B cell (primary cell): ENCODE results near the gene MT1G. TPM values are rescaled to one million over a fixed set of nuclear protein-coding genes. Genes with fewer than 3 reads are reported as not detected.

Source experiments
- ATAC-seq: fragments of 200-7000 bp; cut with Tn5 transposase; one replicate; pipeline ENCODE4 v1.10.0; 2021; ENCODE audit warnings: low read depth, mild to moderate bottlenecking, moderate number of reproducible peaks, moderate library complexity
- CTCF ChIA-PET: fragments of 350-600 bp; sonication (Branson Sonifier 250); formaldehyde crosslinking; loops from one replicate; lab custom pipeline; 2021; ENCODE audit warnings: antibody characterized with exemption, inconsistent platforms; lab: Charles Lee
- POLR2A ChIA-PET: fragments of 350-600 bp; sonication (Branson Sonifier 250); formaldehyde crosslinking; loops from one replicate; lab custom pipeline; 2021; ENCODE audit warnings: antibody characterized with exemption; lab: Charles Lee
- DNase-seq: peaks from one replicate; pipeline ENCODE4 v3.0.0; 2013
- H2AFZ ChIP-seq: 2 replicates; pipeline ENCODE4 v1.6.1; 2012; ENCODE audit warnings: mild to moderate bottlenecking, low read depth, low read length; ENCODE audit not compliant: insufficient read depth, poor library complexity, severe bottlenecking
- H3K27ac ChIP-seq, 2 donors: 1 replicate in 1 of 2; 2 replicates in 1 of 2; pipeline ENCODE4 v1.5.1; 2012 to 2013; ENCODE audit warnings: low read length in 2 of 2, mild to moderate bottlenecking in 2 of 2, moderate library complexity in 1 of 2
- H3K27me3 ChIP-seq, 4 experiments: fragments of 200-600 bp in 1 of 4; sonication (generic) in 1 of 4; replicated peaks in 1 of 4; 1 replicate in 2 of 4; 2 replicates in 2 of 4; pipeline versions ENCODE4 v1.6.1 to v1.7.0; 2013 to 2016; ENCODE audit warnings: low read length in 3 of 4, mild to moderate bottlenecking in 2 of 4, mixed read lengths in 1 of 4, moderate library complexity in 1 of 4; ENCODE audit not compliant: insufficient read depth in 4 of 4, control insufficient read depth in 3 of 4; ENCODE audit errors: control extremely low read depth in 1 of 4
- H3K36me3 ChIP-seq, 2 experiments: replicated peaks in 1 of 2; 1 replicate in 1 of 2; 2 replicates in 1 of 2; pipeline versions ENCODE4 v1.6.1 to v1.7.1; 2013; ENCODE audit warnings: low read length in 1 of 2; ENCODE audit not compliant: insufficient read depth in 2 of 2, control insufficient read depth in 1 of 2; ENCODE audit errors: control extremely low read depth in 1 of 2, extremely low read depth in 1 of 2
- H3K4me1 ChIP-seq, 2 donors: fragments of 200-600 bp in 1 of 2; sonication (generic) in 1 of 2; 1 replicate in 1 of 2; 2 replicates in 1 of 2; pipeline versions ENCODE4 v1.5.1 to v1.6.1; 2013 to 2017; ENCODE audit warnings: low read length in 2 of 2; ENCODE audit not compliant: control insufficient read depth in 2 of 2, insufficient read depth in 2 of 2
- H3K4me2 ChIP-seq: replicated peaks from 2 replicates; pipeline ENCODE3; 2012; ENCODE audit warnings: mild to moderate bottlenecking, low read depth, low read length; ENCODE audit not compliant: poor library complexity, severe bottlenecking
- H3K4me3 ChIP-seq, 5 experiments: fragments of 200-600 bp in 1 of 5; sonication (generic) in 1 of 5; 1 replicate in 3 of 5; 2 replicates in 2 of 5; pipeline versions ENCODE4 v1.5.1 to v1.7.0; 2011 to 2016; ENCODE audit warnings: low read length in 4 of 5, mild to moderate bottlenecking in 4 of 5, low read depth in 2 of 5, control low read depth in 1 of 5, moderate library complexity in 1 of 5; ENCODE audit not compliant: insufficient read depth in 1 of 5; ENCODE audit errors: control extremely low read depth in 1 of 5, extremely low read depth in 1 of 5
- H3K79me2 ChIP-seq: fragments of 200-600 bp; sonication (generic); one replicate; pipeline ENCODE4 v1.6.0; 2016; ENCODE audit warnings: low read length; ENCODE audit not compliant: control insufficient read depth, insufficient read depth
- H3K9ac ChIP-seq: fragments of 200-600 bp; sonication (generic); 2 replicates; pipeline ENCODE4 v1.6.1; 2017; ENCODE audit warnings: mild to moderate bottlenecking, low read length, moderate library complexity
- H3K9me3 ChIP-seq, 3 donors: one replicate each; pipeline versions ENCODE4 v1.6.1 to v1.7.1; 2013; ENCODE audit warnings: low read length in 2 of 3; ENCODE audit not compliant: control insufficient read depth in 2 of 3, insufficient read depth in 1 of 3; ENCODE audit errors: control extremely low read depth in 1 of 3
- H4K20me1 ChIP-seq: 2 replicates; pipeline ENCODE4 v1.6.0; 2012; ENCODE audit warnings: mild to moderate bottlenecking, low read length; ENCODE audit not compliant: insufficient read depth, control insufficient read depth, poor library complexity, severe bottlenecking
- H3K27ac Mint-ChIP-seq: one replicate; pipeline ENCODE4 v1.8.0; 2021; ENCODE audit warnings: mixed read lengths
- H3K27me3 Mint-ChIP-seq: one replicate; pipeline ENCODE4 v1.8.0; 2021; ENCODE audit warnings: mixed read lengths
- H3K4me1 Mint-ChIP-seq: one replicate; pipeline ENCODE4 v1.8.0; 2021; ENCODE audit warnings: mixed read lengths
- H3K4me3 Mint-ChIP-seq: one replicate; pipeline ENCODE4 v1.8.0; 2021; ENCODE audit warnings: mixed read lengths
- H3K9me3 Mint-ChIP-seq: one replicate; pipeline ENCODE4 v1.8.0; 2022; ENCODE audit warnings: mixed read lengths; ENCODE audit not compliant: insufficient read depth
- CTCF ChIP-seq: fragments of 200-600 bp; IDR thresholded peaks from one replicate; pipeline ENCODE4 v1.8.0; 2022; ENCODE audit warnings: antibody characterized with exemption, mild to moderate bottlenecking
- EZH2 ChIP-seq: IDR thresholded peaks from 2 replicates; pipeline ENCODE4 v1.6.1; 2012; ENCODE audit warnings: borderline replicate concordance, low read depth, mild to moderate bottlenecking, moderate library complexity, low read length; ENCODE audit not compliant: insufficient read depth, poor library complexity, severe bottlenecking
- WGBS: methylation state at CpG from one replicate; pipeline ENCODE4 v1.1.5; 2013; ENCODE audit warnings: missing lambda C conversion rate; ENCODE audit not compliant: insufficient coverage; 5-methylcytosine and 5-hydroxymethylcytosine counted together
- intact Hi-C: fragments of 100-400 bp; cut with micrococcal nuclease; formaldehyde crosslinking; loops from one replicate; pipeline ENCODE4 v1.10.0; 2022
- polyA plus RNA-seq: library from polyadenylated mRNA; depleted of rRNA; stranded (reverse); fragments of >200 nt; gene quantifications from 2 replicates; pipeline ENCODE4 v1.2.3, GENCODE V29; 2012
- total RNA-seq, 2 donors: library from RNA; stranded (reverse); fragments of 120-200 nt in 1 of 2; gene quantifications; 1 replicate in 1 of 2; 2 replicates in 1 of 2; pipeline versions ENCODE4 v1.2.3 to v1.2.4, GENCODE V29; 2013 to 2022

MT1G gene
- total and polyA plus RNA-seq, 2 donors (not counting 1 experiment from before 2014, with no cell fraction given), result not detected

GRCh38 chr16:56651586-56651985, 16.3 kb downstream of the MT1G start, which contains the start of gene MT1B:
Gene MT1B, plus strand, starts transcription at chr16:56651886. Its CDS starts 68 bp downstream, at chr16:56651954.
- peaks cover 13% of the 10 kb centered on the region for H3K4me1 Mint-ChIP-seq
- no peak within 1 kb of the TSS for H3K4me3 ChIP-seq
- no peak within 1 kb of the TSS for H3K4me3 Mint-ChIP-seq
- DNase-seq, result no peak
- peaks cover 0 to 23% (median 6%) of the 10 kb centered on the region in 4 experiments for H3K27me3 ChIP-seq
- no peak within 1 kb of the TSS for H3K9ac ChIP-seq
- peaks cover 4 to 19% of the 10 kb centered on the region in 2 donors for H3K4me1 ChIP-seq
- no peaks in the 10 kb centered on the region for H3K9me3 Mint-ChIP-seq
- no peaks in the 10 kb centered on the region for H3K9me3 ChIP-seq
- intact Hi-C loops, result no loop called here
- H4K20me1 ChIP-seq, result no peaks in the 10 kb centered on the region
- no peak for TF ChIP-seq EZH2
- TF ChIP-seq CTCF, result no peak
- no peak within 1 kb of the TSS for H3K4me2 ChIP-seq
- H3K79me2 ChIP-seq, result no peaks in the 10 kb centered on the region
- no peak within 1 kb of the TSS for H3K27ac ChIP-seq
- 85% methylated on average over 7 of the region's 7 CpGs for WGBS
- POLR2A ChIA-PET, result no interaction called here
- ATAC-seq, result no peak
- H2AFZ ChIP-seq, result no peak within 1 kb of the TSS
- CTCF ChIA-PET, result interaction anchor here (2.8 kb wide), 1 partner anchor 8 kb away, joined by 8 read pairs; no protein-coding TSS in a partner anchor
- no peak within 1 kb of the TSS for H3K27ac Mint-ChIP-seq
- H3K36me3 ChIP-seq, result no peaks in the 10 kb centered on the region
- peaks cover 24% of the 10 kb centered on the region for H3K27me3 Mint-ChIP-seq

DNA sequence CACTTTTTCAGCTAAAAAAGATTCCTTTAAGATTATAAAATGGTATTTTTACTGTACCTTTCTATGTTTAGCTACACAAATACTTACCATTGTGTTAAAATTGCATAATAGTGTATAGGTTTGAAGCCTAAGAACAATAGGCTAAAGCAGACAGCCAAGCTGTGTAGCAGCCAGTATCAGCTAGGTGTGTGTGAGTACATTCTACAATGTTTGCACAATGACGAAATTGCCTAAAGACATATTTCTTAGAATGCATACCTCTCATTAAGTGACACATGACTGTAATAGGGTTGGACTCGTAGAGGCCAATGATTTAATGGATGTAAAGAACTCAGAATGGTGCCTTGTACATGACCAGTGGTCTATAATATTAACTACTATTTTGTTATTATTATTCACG, 18.0 kb downstream of the MT1G start:
- no peak overlapping the region for H3K4me3 Mint-ChIP-seq
- H3K4me2 ChIP-seq, result no peak overlapping the region
- H3K36me3 ChIP-seq, result no peaks in the 10 kb centered on the region
- ATAC-seq, result no peak
- peaks cover 0 to 36% (median 13%) of the 10 kb centered on the region in 4 experiments for H3K27me3 ChIP-seq
- DNase-seq, result no peak
- no peaks in the 10 kb centered on the region for H3K79me2 ChIP-seq
- intact Hi-C loops, result no loop called here
- no peak overlapping the region for H3K27ac ChIP-seq
- no CpG with 5 or more reads among the region's 3 CpGs for WGBS
- peaks cover 4 to 19% of the 10 kb centered on the region in 2 donors for H3K4me1 ChIP-seq
- CTCF ChIA-PET, result no interaction called here
- POLR2A ChIA-PET, result no interaction called here
- no peaks in the 10 kb centered on the region for H4K20me1 ChIP-seq
- peaks cover 13% of the 10 kb centered on the region for H3K4me1 Mint-ChIP-seq
- no peaks in the 10 kb centered on the region for H3K9me3 Mint-ChIP-seq
- no peak overlapping the region for H3K27ac Mint-ChIP-seq
- no peak overlapping the region for H3K9ac ChIP-seq
- no peaks in the 10 kb centered on the region for H3K9me3 ChIP-seq
- no peak overlapping the region for H2AFZ ChIP-seq
- no peak for TF ChIP-seq CTCF
- peaks cover 37% of the 10 kb centered on the region for H3K27me3 Mint-ChIP-seq
- no peak overlapping the region for H3K4me3 ChIP-seq
